ENCODE measurements around the gene GGA3.

Gene GGA3

DNA sequence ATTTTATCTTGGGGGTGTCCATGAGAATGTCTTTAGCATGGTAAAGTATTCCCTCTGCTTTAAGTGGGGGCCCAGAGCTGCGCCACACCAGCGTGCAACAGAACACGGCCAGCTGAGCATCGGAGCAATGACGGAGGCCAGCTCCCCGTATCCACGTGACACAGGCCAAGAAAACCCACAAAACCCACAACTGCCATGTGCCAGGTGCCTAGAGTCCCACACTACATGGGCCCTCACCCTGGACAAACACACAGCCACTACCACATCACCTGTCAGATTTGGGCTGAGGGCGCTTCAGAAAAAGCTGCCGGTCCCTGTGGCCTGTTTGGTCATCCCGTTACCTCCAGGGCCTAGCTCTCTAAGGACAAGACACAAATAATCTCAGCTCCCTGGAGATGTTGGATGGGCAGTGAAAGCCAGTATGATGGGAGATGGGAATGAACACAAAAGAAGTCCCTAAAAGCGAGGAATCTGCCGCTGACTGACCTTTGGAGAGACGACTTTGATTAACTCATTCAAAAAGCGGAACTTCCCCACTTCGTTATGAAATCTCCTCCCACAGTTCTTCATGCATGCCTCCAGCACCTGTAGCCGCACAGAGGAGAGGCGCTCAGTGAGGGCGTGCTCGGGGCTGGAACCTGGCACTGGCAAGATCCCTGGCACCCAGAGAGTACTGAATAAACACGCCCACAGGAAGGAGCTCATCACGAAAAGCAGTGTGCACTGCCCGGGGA lies 17.1 kb downstream of the GGA3 start:
- DNase-seq (ENCODE audit: low spot score in 2 of 2) = no peak
- Histone ChIP-seq H3K4me1 (no peaks in the 10 kb centered on the region), H3K4me3 (no peak overlapping the region), H3K9me3 (no peaks in the 10 kb centered on the region), H3K27me3 (ENCODE audit: low read depth) (no peaks in the 10 kb centered on the region), H3K36me3 (replicated peaks) (peaks cover 70% of the 10 kb centered on the region)
- in situ Hi-C loops (cut with MboI; ENCODE audit: low sequenced_read_pairs) = no loop called here

DNA sequence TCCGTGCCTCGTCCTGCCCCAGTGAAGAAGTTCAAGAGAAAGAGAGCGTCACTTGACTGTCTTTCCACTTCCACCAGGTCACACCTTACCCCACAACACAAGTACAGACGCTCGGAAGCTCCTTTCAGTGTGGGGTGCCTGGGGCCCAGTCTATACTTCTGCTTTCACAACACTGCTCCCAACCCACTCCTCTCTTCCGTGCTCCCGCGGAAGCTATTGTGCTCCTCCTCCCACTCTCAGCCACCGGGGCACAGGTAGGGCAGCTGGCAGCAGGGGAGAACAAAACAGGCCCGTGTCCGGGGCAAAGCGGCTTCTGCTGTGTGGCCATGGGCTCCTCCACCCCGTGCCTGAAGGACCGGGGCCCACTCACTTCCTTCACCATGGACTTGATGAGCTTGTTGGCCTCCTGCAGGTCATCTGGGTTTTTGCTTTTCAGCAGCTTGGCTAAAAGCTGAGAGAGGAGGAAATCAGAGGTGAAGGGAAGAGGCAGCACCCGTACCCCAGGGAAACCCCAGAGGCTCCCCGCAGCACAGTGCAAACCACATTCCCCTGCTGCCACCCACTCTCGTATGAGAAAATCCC lies 18.9 kb downstream of the GGA3 start:
- Histone ChIP-seq H3K4me3 (no peak overlapping the region), H3K4me1 (no peaks in the 10 kb centered on the region), H3K27me3 (ENCODE audit: low read depth) (no peaks in the 10 kb centered on the region), H3K9me3 (no peaks in the 10 kb centered on the region), H3K36me3 (replicated peaks) (peaks cover 86% of the 10 kb centered on the region)
- DNase-seq (ENCODE audit: low spot score in 2 of 2) = no peak
- in situ Hi-C loops (cut with MboI; ENCODE audit: low sequenced_read_pairs) = no loop called here

- Histone ChIP-seq H3K27me3 (ENCODE audit: low read depth) (no peaks in the 10 kb centered on the region), H3K4me1 (no peaks in the 10 kb centered on the region), H3K4me3 (no peak overlapping the region), H3K36me3 (replicated peaks) (peaks cover 91% of the 10 kb centered on the region), H3K9me3 (no peaks in the 10 kb centered on the region)
- DNase-seq (ENCODE audit: low spot score in 2 of 2) = no peak
- in situ Hi-C loops (cut with MboI; ENCODE audit: low sequenced_read_pairs) = no loop called here
These were observed 19.4 kb downstream of the GGA3 start for GRCh38 chr17:75241996-75242460.

DNA sequence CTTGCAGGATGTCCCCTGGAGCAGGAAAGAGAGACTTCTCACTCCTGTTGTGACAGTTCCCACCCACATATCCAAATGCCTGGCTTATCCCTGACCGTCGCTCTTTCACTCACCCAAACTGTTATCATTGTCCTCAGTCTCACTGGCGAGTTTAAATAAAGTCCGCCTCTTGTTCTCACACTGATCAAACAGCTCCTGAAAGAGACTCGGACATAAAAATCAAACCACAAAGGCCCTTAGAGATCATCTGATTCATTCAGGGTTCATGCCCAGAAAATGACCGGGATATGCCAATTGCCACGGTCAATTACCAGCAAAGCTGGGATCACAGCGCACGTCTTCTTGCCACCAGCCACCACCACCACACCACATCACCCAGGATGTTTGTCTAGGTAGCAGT lies 19.9 kb downstream of the GGA3 start:
- Histone ChIP-seq H3K9me3 (no peaks in the 10 kb centered on the region), H3K4me3 (no peak overlapping the region), H3K27me3 (ENCODE audit: low read depth) (no peaks in the 10 kb centered on the region), H3K4me1 (no peaks in the 10 kb centered on the region), H3K36me3 (replicated peaks) (peaks cover 94% of the 10 kb centered on the region)
- DNase-seq (ENCODE audit: low spot score in 2 of 2) = no peak
- in situ Hi-C loops (cut with MboI; ENCODE audit: low sequenced_read_pairs) = no loop called here

- Histone ChIP-seq H3K4me3 (no peak overlapping the region), H3K4me1 (no peaks in the 10 kb centered on the region), H3K27me3 (ENCODE audit: low read depth) (no peaks in the 10 kb centered on the region), H3K9me3 (no peaks in the 10 kb centered on the region), H3K36me3 (replicated peaks) (peaks cover 94% of the 10 kb centered on the region)
- no peak for DNase-seq (ENCODE audit: low spot score in 2 of 2)
- in situ Hi-C loops (cut with MboI; ENCODE audit: low sequenced_read_pairs) = no loop called here
These were observed 20.3 kb downstream of the GGA3 start for GRCh38 chr17:75241143-75241430.

DNA sequence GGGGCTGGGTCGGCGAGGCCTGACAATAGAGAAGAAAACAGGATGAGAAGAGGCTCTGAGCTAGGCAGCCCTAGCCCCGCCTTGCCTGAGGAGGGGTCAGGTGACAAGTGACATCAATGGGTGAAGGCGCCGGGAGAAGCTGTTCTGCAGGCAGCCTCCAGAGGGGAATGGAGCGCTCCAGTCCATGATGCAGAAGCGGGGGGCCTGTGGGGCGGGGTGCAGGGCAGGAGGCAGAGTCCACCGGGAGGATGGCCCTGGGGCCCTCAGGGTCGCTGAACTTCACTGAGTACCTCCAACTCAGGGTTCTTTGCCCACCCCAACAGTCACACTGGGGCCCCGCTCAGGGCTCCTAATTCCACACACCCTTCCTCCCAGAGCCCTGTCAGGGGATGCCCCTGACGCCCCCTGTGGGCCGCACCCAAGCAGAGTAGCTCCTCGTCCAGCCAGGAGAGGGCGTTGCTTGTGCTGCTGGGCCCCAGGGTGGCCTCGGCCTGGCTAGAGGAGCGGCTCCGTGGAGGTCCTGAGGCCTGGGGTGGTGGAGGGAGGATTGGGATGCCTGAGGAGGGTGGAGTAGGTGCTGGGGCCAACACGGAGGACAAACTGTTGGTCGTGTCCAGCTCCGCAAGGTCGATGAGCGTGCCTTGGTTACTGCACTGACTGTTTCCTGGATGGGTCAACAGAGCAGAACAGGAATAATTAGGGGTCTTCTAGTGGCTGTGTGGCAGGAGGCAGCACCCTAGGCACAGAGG lies 20.8 kb downstream of the GGA3 start:
- peak; percentile 26 to 77 for DNase-seq (ENCODE audit: low spot score in 2 of 2)
- Histone ChIP-seq H3K36me3 (replicated peaks) (peaks cover 94% of the 10 kb centered on the region), H3K27me3 (ENCODE audit: low read depth) (no peaks in the 10 kb centered on the region), H3K4me1 (no peaks in the 10 kb centered on the region), H3K9me3 (no peaks in the 10 kb centered on the region), H3K4me3 (no peak overlapping the region)
- in situ Hi-C loops (cut with MboI; ENCODE audit: low sequenced_read_pairs) = no loop called here

DNA sequence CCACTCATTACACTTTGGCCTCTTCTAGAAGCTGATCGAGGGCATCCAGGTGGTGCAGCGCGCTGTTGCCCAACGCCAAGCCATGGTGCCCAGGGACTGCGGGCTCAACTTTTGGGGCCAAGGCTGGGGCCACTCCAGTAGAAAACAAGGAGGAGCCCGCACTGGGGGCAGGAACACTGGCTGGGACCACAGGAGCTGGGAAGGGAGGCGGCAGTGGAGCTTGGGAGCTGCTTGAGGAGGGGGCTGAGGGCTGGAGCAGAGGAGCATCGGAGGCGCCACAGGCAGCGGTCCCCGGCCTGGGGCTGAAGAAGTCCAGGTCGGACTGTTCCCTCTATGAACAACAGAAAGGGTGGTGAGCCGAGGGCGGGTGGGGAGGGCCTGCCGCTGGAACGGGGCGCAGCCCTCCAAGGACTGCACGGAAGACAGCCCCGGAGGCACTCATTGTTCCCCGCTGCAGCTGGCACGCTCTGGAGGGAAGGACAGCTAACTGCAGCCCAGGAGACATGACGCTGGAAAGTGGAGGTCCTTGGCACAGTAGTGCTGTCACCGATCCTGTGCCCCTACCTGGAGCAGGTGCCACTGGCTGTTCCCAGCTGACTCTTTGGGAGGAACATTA lies 21.5 kb downstream of the GGA3 start:
- in situ Hi-C loops (cut with MboI; ENCODE audit: low sequenced_read_pairs) = no loop called here

GRCh38 chr17:75239214-75239613 lies 22.2 kb downstream of the GGA3 start:
- in situ Hi-C loops (cut with MboI; ENCODE audit: low sequenced_read_pairs) = no loop called here
- H3K36me3 ChIP-seq (replicated peaks) = peaks cover 96% of the 10 kb centered on the region
- no peaks in the 10 kb centered on the region for H3K27me3 ChIP-seq (ENCODE audit: low read depth)
- no peak overlapping the region for H3K4me3 ChIP-seq
- H3K4me1 ChIP-seq = no peaks in the 10 kb centered on the region
- no peaks in the 10 kb centered on the region for H3K9me3 ChIP-seq
- no peak for DNase-seq (ENCODE audit: low spot score in 2 of 2)

More for the DNA sequence above, 21.5 kb downstream of the GGA3 start:
- no peak for DNase-seq (ENCODE audit: low spot score in 2 of 2)
- H3K36me3 ChIP-seq (replicated peaks) = peaks cover 96% of the 10 kb centered on the region
- no peaks in the 10 kb centered on the region for H3K4me1 ChIP-seq
- no peaks in the 10 kb centered on the region for H3K27me3 ChIP-seq (ENCODE audit: low read depth)
- H3K9me3 ChIP-seq = no peaks in the 10 kb centered on the region
- H3K4me3 ChIP-seq = no peak overlapping the region

- Histone ChIP-seq H3K4me3 (no peak overlapping the region), H3K27me3 (ENCODE audit: low read depth) (no peaks in the 10 kb centered on the region)
- in situ Hi-C loops (cut with MboI; ENCODE audit: low sequenced_read_pairs) = no loop called here
These were observed 22.7 kb downstream of the GGA3 start for GRCh38 chr17:75238684-75239191.

GRCh38 chr17:75238020-75238580 lies 23.3 kb downstream of the GGA3 start:
- Histone ChIP-seq H3K27me3 (ENCODE audit: low read depth) (no peaks in the 10 kb centered on the region), H3K4me1 (no peaks in the 10 kb centered on the region), H3K36me3 (replicated peaks) (peaks cover 88% of the 10 kb centered on the region), H3K4me3 (no peak overlapping the region), H3K9me3 (no peaks in the 10 kb centered on the region)
- DNase-seq (ENCODE audit: low spot score in 2 of 2) = no peak
- in situ Hi-C loops (cut with MboI; ENCODE audit: low sequenced_read_pairs) = no loop called here

More at GRCh38 chr17:75238684-75239191, 22.7 kb downstream of the GGA3 start:
- Histone ChIP-seq H3K36me3 (replicated peaks) (peaks cover 93% of the 10 kb centered on the region), H3K9me3 (no peaks in the 10 kb centered on the region), H3K4me1 (no peaks in the 10 kb centered on the region)
- peak; percentile 65 to 77 for DNase-seq (ENCODE audit: low spot score in 2 of 2)

DNA sequence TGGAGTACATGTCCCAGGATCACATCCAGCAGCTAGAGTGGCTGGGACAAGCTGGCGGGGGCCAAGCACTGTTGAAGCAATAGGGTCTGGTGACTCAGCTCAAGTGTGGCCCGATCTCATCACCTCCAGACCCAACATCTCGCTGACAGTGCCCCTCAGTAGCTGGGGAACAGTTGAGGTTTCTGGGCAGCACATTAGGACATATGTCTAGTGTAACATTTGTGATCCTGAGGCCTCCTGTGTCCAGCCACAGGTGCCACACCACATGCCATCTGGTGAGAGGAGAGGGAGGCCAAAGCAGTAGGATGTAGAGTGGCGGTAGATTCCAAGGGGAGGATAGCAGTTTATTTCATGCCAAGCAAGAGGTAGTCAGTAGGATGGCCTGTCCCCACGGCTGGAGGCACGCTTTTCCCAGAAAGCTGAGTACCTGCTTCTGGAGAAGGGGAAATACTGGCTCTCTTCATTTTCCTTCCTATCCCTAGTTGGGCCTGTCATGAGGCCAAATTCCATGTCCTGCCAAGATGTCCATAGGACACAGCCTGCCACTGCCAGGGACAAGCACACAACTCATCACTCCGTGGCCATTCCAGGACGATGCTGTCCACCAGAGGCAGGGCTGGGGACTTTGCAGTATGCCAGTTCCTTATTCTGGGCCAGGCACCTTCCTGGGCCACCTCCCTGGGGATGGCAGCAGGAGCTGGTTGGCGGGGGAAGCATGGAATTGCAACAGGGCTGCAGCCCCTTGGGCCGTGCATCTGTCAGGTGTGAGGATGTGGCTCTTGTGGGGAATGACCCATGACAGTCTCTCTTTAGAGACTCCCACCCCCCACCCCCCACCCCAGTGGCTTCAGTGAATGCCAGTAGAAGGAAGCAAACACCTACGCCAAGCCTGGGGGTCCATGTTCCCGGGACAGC lies 24.0 kb downstream of the GGA3 start:
- H3K9me3 ChIP-seq = no peaks in the 10 kb centered on the region
- H3K4me3 ChIP-seq = no peak overlapping the region
- H3K27me3 ChIP-seq (ENCODE audit: low read depth) = no peaks in the 10 kb centered on the region
- no peaks in the 10 kb centered on the region for H3K4me1 ChIP-seq
- in situ Hi-C loops (cut with MboI; ENCODE audit: low sequenced_read_pairs) = no loop called here
- peaks cover 88% of the 10 kb centered on the region for H3K36me3 ChIP-seq (replicated peaks)
- DNase-seq (ENCODE audit: low spot score in 2 of 2) = no peak

DNA sequence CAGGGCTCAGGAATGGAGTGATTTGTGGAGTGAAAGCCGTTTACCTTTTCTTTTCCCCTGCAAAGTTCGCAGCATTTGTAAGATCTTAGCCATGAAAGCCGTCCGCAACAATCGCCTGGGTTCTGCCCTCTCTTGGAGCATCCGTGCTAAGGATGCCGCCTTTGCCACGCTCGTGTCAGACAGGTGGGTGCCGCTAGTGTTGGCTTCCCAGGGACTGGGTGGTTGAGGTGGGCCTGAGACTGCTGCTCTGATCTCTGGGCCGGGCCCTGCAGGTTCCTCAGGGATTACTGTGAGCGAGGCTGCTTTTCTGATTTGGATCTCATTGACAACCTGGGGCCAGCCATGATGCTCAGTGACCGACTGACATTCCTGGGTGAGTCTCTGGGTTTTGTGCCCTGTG lies 28.6 kb downstream of the GGA3 start:
- in situ Hi-C loops (cut with MboI; ENCODE audit: low sequenced_read_pairs) = no loop called here
- peaks cover 85% of the 10 kb centered on the region for H3K36me3 ChIP-seq (replicated peaks)
- H3K4me3 ChIP-seq = no peak overlapping the region
- DNase-seq (ENCODE audit: low spot score in 2 of 2) = no peak
- H3K27me3 ChIP-seq (ENCODE audit: low read depth) = no peaks in the 10 kb centered on the region
- H3K9me3 ChIP-seq = no peaks in the 10 kb centered on the region
- H3K4me1 ChIP-seq = no peaks in the 10 kb centered on the region

Data from HAP-1 (cell line).